B cell (primary cell): Measurements from ENCODE around the gene AQP5. TPM values are rescaled to one million over a fixed set of nuclear protein-coding genes. Genes with fewer than 3 reads are reported as not detected.

Experiments used
- ATAC-seq: fragments of 200-7000 bp; cut with Tn5 transposase; one replicate; pipeline ENCODE4 v1.10.0; 2021; ENCODE audit warnings: low read depth, mild to moderate bottlenecking, moderate number of reproducible peaks, moderate library complexity
- CTCF ChIA-PET: fragments of 350-600 bp; sonication (Branson Sonifier 250); formaldehyde crosslinking; loops from one replicate; lab custom pipeline; 2021; ENCODE audit warnings: antibody characterized with exemption, inconsistent platforms; lab: Charles Lee
- POLR2A ChIA-PET: fragments of 350-600 bp; sonication (Branson Sonifier 250); formaldehyde crosslinking; loops from one replicate; lab custom pipeline; 2021; ENCODE audit warnings: antibody characterized with exemption; lab: Charles Lee
- DNase-seq: peaks from one replicate; pipeline ENCODE4 v3.0.0; 2013
- H2AFZ ChIP-seq: 2 replicates; pipeline ENCODE4 v1.6.1; 2012; ENCODE audit warnings: mild to moderate bottlenecking, low read depth, low read length; ENCODE audit not compliant: insufficient read depth, poor library complexity, severe bottlenecking
- H3K27ac ChIP-seq, 2 donors: 1 replicate in 1 of 2; 2 replicates in 1 of 2; pipeline ENCODE4 v1.5.1; 2012 to 2013; ENCODE audit warnings: low read length in 2 of 2, mild to moderate bottlenecking in 2 of 2, moderate library complexity in 1 of 2
- H3K27me3 ChIP-seq, 4 experiments: fragments of 200-600 bp in 1 of 4; sonication (generic) in 1 of 4; replicated peaks in 1 of 4; 1 replicate in 2 of 4; 2 replicates in 2 of 4; pipeline versions ENCODE4 v1.6.1 to v1.7.0; 2013 to 2016; ENCODE audit warnings: low read length in 3 of 4, mild to moderate bottlenecking in 2 of 4, mixed read lengths in 1 of 4, moderate library complexity in 1 of 4; ENCODE audit not compliant: insufficient read depth in 4 of 4, control insufficient read depth in 3 of 4; ENCODE audit errors: control extremely low read depth in 1 of 4
- H3K36me3 ChIP-seq, 2 experiments: replicated peaks in 1 of 2; 1 replicate in 1 of 2; 2 replicates in 1 of 2; pipeline versions ENCODE4 v1.6.1 to v1.7.1; 2013; ENCODE audit warnings: low read length in 1 of 2; ENCODE audit not compliant: insufficient read depth in 2 of 2, control insufficient read depth in 1 of 2; ENCODE audit errors: control extremely low read depth in 1 of 2, extremely low read depth in 1 of 2
- H3K4me1 ChIP-seq, 2 donors: fragments of 200-600 bp in 1 of 2; sonication (generic) in 1 of 2; 1 replicate in 1 of 2; 2 replicates in 1 of 2; pipeline versions ENCODE4 v1.5.1 to v1.6.1; 2013 to 2017; ENCODE audit warnings: low read length in 2 of 2; ENCODE audit not compliant: control insufficient read depth in 2 of 2, insufficient read depth in 2 of 2
- H3K4me2 ChIP-seq: replicated peaks from 2 replicates; pipeline ENCODE3; 2012; ENCODE audit warnings: mild to moderate bottlenecking, low read depth, low read length; ENCODE audit not compliant: poor library complexity, severe bottlenecking
- H3K4me3 ChIP-seq, 5 experiments: fragments of 200-600 bp in 1 of 5; sonication (generic) in 1 of 5; 1 replicate in 3 of 5; 2 replicates in 2 of 5; pipeline versions ENCODE4 v1.5.1 to v1.7.0; 2011 to 2016; ENCODE audit warnings: low read length in 4 of 5, mild to moderate bottlenecking in 4 of 5, low read depth in 2 of 5, control low read depth in 1 of 5, moderate library complexity in 1 of 5; ENCODE audit not compliant: insufficient read depth in 1 of 5; ENCODE audit errors: control extremely low read depth in 1 of 5, extremely low read depth in 1 of 5
- H3K79me2 ChIP-seq: fragments of 200-600 bp; sonication (generic); one replicate; pipeline ENCODE4 v1.6.0; 2016; ENCODE audit warnings: low read length; ENCODE audit not compliant: control insufficient read depth, insufficient read depth
- H3K9ac ChIP-seq: fragments of 200-600 bp; sonication (generic); 2 replicates; pipeline ENCODE4 v1.6.1; 2017; ENCODE audit warnings: mild to moderate bottlenecking, low read length, moderate library complexity
- H3K9me3 ChIP-seq, 3 donors: one replicate each; pipeline versions ENCODE4 v1.6.1 to v1.7.1; 2013; ENCODE audit warnings: low read length in 2 of 3; ENCODE audit not compliant: control insufficient read depth in 2 of 3, insufficient read depth in 1 of 3; ENCODE audit errors: control extremely low read depth in 1 of 3
- H4K20me1 ChIP-seq: 2 replicates; pipeline ENCODE4 v1.6.0; 2012; ENCODE audit warnings: mild to moderate bottlenecking, low read length; ENCODE audit not compliant: insufficient read depth, control insufficient read depth, poor library complexity, severe bottlenecking
- H3K27ac Mint-ChIP-seq: one replicate; pipeline ENCODE4 v1.8.0; 2021; ENCODE audit warnings: mixed read lengths
- H3K27me3 Mint-ChIP-seq: one replicate; pipeline ENCODE4 v1.8.0; 2021; ENCODE audit warnings: mixed read lengths
- H3K4me1 Mint-ChIP-seq: one replicate; pipeline ENCODE4 v1.8.0; 2021; ENCODE audit warnings: mixed read lengths
- H3K4me3 Mint-ChIP-seq: one replicate; pipeline ENCODE4 v1.8.0; 2021; ENCODE audit warnings: mixed read lengths
- H3K9me3 Mint-ChIP-seq: one replicate; pipeline ENCODE4 v1.8.0; 2022; ENCODE audit warnings: mixed read lengths; ENCODE audit not compliant: insufficient read depth
- EZH2 ChIP-seq: IDR thresholded peaks from 2 replicates; pipeline ENCODE4 v1.6.1; 2012; ENCODE audit warnings: borderline replicate concordance, low read depth, mild to moderate bottlenecking, moderate library complexity, low read length; ENCODE audit not compliant: insufficient read depth, poor library complexity, severe bottlenecking
- WGBS: methylation state at CpG from one replicate; pipeline ENCODE4 v1.1.5; 2013; ENCODE audit warnings: missing lambda C conversion rate; ENCODE audit not compliant: insufficient coverage; 5-methylcytosine and 5-hydroxymethylcytosine counted together
- intact Hi-C: fragments of 100-400 bp; cut with micrococcal nuclease; formaldehyde crosslinking; loops from one replicate; pipeline ENCODE4 v1.10.0; 2022
- polyA plus RNA-seq: library from polyadenylated mRNA; depleted of rRNA; stranded (reverse); fragments of >200 nt; gene quantifications from 2 replicates; pipeline ENCODE4 v1.2.3, GENCODE V29; 2012
- total RNA-seq, 2 donors: library from RNA; stranded (reverse); fragments of 120-200 nt in 1 of 2; gene quantifications; 1 replicate in 1 of 2; 2 replicates in 1 of 2; pipeline versions ENCODE4 v1.2.3 to v1.2.4, GENCODE V29; 2013 to 2022
- TF ChIP-seq, protein P1 (sequence below): fragments of 200-600 bp; IDR thresholded peaks from one replicate; pipeline ENCODE4 v1.8.0; 2022; ENCODE audit warnings: antibody characterized with exemption, mild to moderate bottlenecking

Gene AQP5
- total and polyA plus RNA-seq, 2 donors (not counting 1 experiment from before 2014, with no cell fraction given): not detected

- Mint-ChIP-seq H3K4me1 (no peaks in the 10 kb centered on the region), H3K4me3 (no peak overlapping the region), H3K27ac (no peak overlapping the region), H3K27me3 (peaks cover 19% of the 10 kb centered on the region), H3K9me3 (no peaks in the 10 kb centered on the region)
- H3K27me3 ChIP-seq: no peaks in the 10 kb centered on the region
- CTCF ChIA-PET: interaction anchor here (2.7 kb wide), 1 partner anchor 13 kb away, joined by 10 read pairs; no protein-coding TSS in a partner anchor
- H3K27ac ChIP-seq: no peak overlapping the region
- POLR2A ChIA-PET: no interaction called here
- WGBS: 100% methylated on average over 3 of the region's 8 CpGs
- no peak for ATAC-seq
- no peak overlapping the region for H3K4me3 ChIP-seq
- H3K9me3 ChIP-seq: no peaks in the 10 kb centered on the region
- H3K4me1 ChIP-seq: no peaks in the 10 kb centered on the region
- no peaks in the 10 kb centered on the region for H3K36me3 ChIP-seq
- no peak overlapping the region for H3K9ac ChIP-seq
- no peaks in the 10 kb centered on the region for H4K20me1 ChIP-seq
- no peak overlapping the region for H3K4me2 ChIP-seq
- intact Hi-C loops: no loop called here
- TF ChIP-seq EZH2: no peak
- TF ChIP-seq, protein P1, sequence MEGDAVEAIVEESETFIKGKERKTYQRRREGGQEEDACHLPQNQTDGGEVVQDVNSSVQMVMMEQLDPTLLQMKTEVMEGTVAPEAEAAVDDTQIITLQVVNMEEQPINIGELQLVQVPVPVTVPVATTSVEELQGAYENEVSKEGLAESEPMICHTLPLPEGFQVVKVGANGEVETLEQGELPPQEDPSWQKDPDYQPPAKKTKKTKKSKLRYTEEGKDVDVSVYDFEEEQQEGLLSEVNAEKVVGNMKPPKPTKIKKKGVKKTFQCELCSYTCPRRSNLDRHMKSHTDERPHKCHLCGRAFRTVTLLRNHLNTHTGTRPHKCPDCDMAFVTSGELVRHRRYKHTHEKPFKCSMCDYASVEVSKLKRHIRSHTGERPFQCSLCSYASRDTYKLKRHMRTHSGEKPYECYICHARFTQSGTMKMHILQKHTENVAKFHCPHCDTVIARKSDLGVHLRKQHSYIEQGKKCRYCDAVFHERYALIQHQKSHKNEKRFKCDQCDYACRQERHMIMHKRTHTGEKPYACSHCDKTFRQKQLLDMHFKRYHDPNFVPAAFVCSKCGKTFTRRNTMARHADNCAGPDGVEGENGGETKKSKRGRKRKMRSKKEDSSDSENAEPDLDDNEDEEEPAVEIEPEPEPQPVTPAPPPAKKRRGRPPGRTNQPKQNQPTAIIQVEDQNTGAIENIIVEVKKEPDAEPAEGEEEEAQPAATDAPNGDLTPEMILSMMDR: no peak
- no peak overlapping the region for H2AFZ ChIP-seq
- DNase-seq: no peak
- no peaks in the 10 kb centered on the region for H3K79me2 ChIP-seq
These were observed 29.0 kb upstream of the AQP5 start for GRCh38 chr12:49932533-49933130.

GRCh38 chr12:49933796-49934195 lies 27.9 kb upstream of the AQP5 start:
- H4K20me1 ChIP-seq: no peaks in the 10 kb centered on the region
- H2AFZ ChIP-seq: no peak overlapping the region
- no peaks in the 10 kb centered on the region for H3K4me1 ChIP-seq
- DNase-seq (no peak), ATAC-seq (no peak)
- Mint-ChIP-seq H3K27ac (no peak overlapping the region), H3K9me3 (no peaks in the 10 kb centered on the region), H3K4me3 (no peak overlapping the region), H3K27me3 (peaks cover 19% of the 10 kb centered on the region), H3K4me1 (no peaks in the 10 kb centered on the region)
- TF ChIP-seq EZH2: no peak
- TF ChIP-seq, protein P1: no peak
- no peaks in the 10 kb centered on the region for H3K27me3 ChIP-seq
- WGBS: 100% methylated on average over 2 of the region's 5 CpGs
- no peaks in the 10 kb centered on the region for H3K79me2 ChIP-seq
- POLR2A ChIA-PET: no interaction called here
- no peak overlapping the region for H3K4me2 ChIP-seq
- H3K4me3 ChIP-seq: no peak overlapping the region
- no peak overlapping the region for H3K9ac ChIP-seq
- H3K9me3 ChIP-seq: no peaks in the 10 kb centered on the region
- H3K27ac ChIP-seq: no peak overlapping the region
- intact Hi-C loops: no loop called here
- no peaks in the 10 kb centered on the region for H3K36me3 ChIP-seq
- CTCF ChIA-PET: interaction anchor here (1.1 to 2.7 kb wide), 3 partner anchors 9 to 34 kb away, joined by 3 to 10 read pairs (median 5); no protein-coding TSS in a partner anchor
